Measurements from ENCODE around the gene UNC5A. TPM values are rescaled to one million over a fixed set of nuclear protein-coding genes. Genes with fewer than 3 reads are reported as not detected.
A peak's percentile ranks its signal among the peaks of the same experiment; 100 is the strongest.

UNC5A gene
- total RNA-seq, 2 donors from 2014 or later = 0.89 to 1.4 TPM

- TF ChIP-seq CTCF (conservative IDR thresholded peaks at IDR 0.05) = no peak
- no peak for DNase-seq
- no peak overlapping the region for H3K9ac ChIP-seq (ENCODE audit: extremely low read depth, low read length, poor library complexity, severe bottlenecking)
- no peak overlapping the region for H3K4me3 ChIP-seq (ENCODE audit: low read length)
- Mint-ChIP-seq H3K27me3 (ENCODE audit: insufficient read depth) (peaks cover 2% of the 10 kb centered on the region), H3K9me3 (no peaks in the 10 kb centered on the region), H3K27ac (no peak overlapping the region), H3K36me3 (ENCODE audit: low read depth) (no peaks in the 10 kb centered on the region), H3K4me1 (peaks cover 4% of the 10 kb centered on the region), H3K4me3 (no peak overlapping the region)
- 92 to 100% methylated on average over 1 of the region's 1 CpG for WGBS, 2 experiments (ENCODE audit: insufficient coverage in 1 of 2, insufficient read length in 1 of 2)
- H3K9me3 ChIP-seq (ENCODE audit: control insufficient read depth, low read length) = no peaks in the 10 kb centered on the region
- no peak overlapping the region for H3K27ac ChIP-seq (ENCODE audit: low read depth, low read length)
- no peaks in the 10 kb centered on the region for H3K4me1 ChIP-seq (ENCODE audit: control insufficient read depth, insufficient read depth, low read length)
- H3K27me3 ChIP-seq (ENCODE audit: control insufficient read depth, insufficient read depth, low read length, poor library complexity, severe bottlenecking) = no peaks in the 10 kb centered on the region
- H3K36me3 ChIP-seq (ENCODE audit: control insufficient read depth, insufficient read depth, low read length) = no peaks in the 10 kb centered on the region
Observed at GRCh38 chr5:176888865-176889165, 78.5 kb downstream of the UNC5A start.

GRCh38 chr5:176889321-176890280 lies 79.2 kb downstream of the UNC5A start:
- Histone ChIP-seq H3K27me3 (ENCODE audit: control insufficient read depth, insufficient read depth, low read length, poor library complexity, severe bottlenecking) (no peaks in the 10 kb centered on the region), H3K27ac (ENCODE audit: low read depth, low read length) (no peak overlapping the region), H3K9me3 (ENCODE audit: control insufficient read depth, low read length) (no peaks in the 10 kb centered on the region), H3K36me3 (ENCODE audit: control insufficient read depth, insufficient read depth, low read length) (no peaks in the 10 kb centered on the region), H3K9ac (ENCODE audit: extremely low read depth, low read length, poor library complexity, severe bottlenecking) (no peak overlapping the region), H3K4me3 (ENCODE audit: low read length) (no peak overlapping the region), H3K4me1 (ENCODE audit: control insufficient read depth, insufficient read depth, low read length) (no peaks in the 10 kb centered on the region)
- no peaks in the 10 kb centered on the region for H3K9me3 Mint-ChIP-seq
- peaks cover 2% of the 10 kb centered on the region for H3K27me3 Mint-ChIP-seq (ENCODE audit: insufficient read depth)
- peaks cover 2% of the 10 kb centered on the region for H3K4me1 Mint-ChIP-seq
- peak overlapping the region; percentile 10 for H3K27ac Mint-ChIP-seq
- no peak overlapping the region for H3K4me3 Mint-ChIP-seq
- WGBS, 2 experiments (ENCODE audit: insufficient coverage in 1 of 2, insufficient read length in 1 of 2) = 92 to 94% methylated on average over 20 to 24 of the region's 24 CpGs
- DNase-seq = no peak
- H3K36me3 Mint-ChIP-seq (ENCODE audit: low read depth) = no peaks in the 10 kb centered on the region
- no peak for TF ChIP-seq CTCF (conservative IDR thresholded peaks at IDR 0.05)

- TF ChIP-seq CTCF (conservative IDR thresholded peaks at IDR 0.05) = no peak
- H3K9me3 Mint-ChIP-seq = no peaks in the 10 kb centered on the region
- peaks cover 2% of the 10 kb centered on the region for H3K27me3 Mint-ChIP-seq (ENCODE audit: insufficient read depth)
- H3K36me3 Mint-ChIP-seq (ENCODE audit: low read depth) = no peaks in the 10 kb centered on the region
- Histone ChIP-seq H3K9me3 (ENCODE audit: control insufficient read depth, low read length) (no peaks in the 10 kb centered on the region), H3K27ac (ENCODE audit: low read depth, low read length) (no peak overlapping the region), H3K9ac (ENCODE audit: extremely low read depth, low read length, poor library complexity, severe bottlenecking) (no peak overlapping the region), H3K4me3 (ENCODE audit: low read length) (no peak overlapping the region), H3K36me3 (ENCODE audit: control insufficient read depth, insufficient read depth, low read length) (no peaks in the 10 kb centered on the region), H3K27me3 (ENCODE audit: control insufficient read depth, insufficient read depth, low read length, poor library complexity, severe bottlenecking) (no peaks in the 10 kb centered on the region), H3K4me1 (ENCODE audit: control insufficient read depth, insufficient read depth, low read length) (no peaks in the 10 kb centered on the region)
- DNase-seq = no peak
- 87 to 92% methylated on average over 4 to 9 of the region's 9 CpGs for WGBS, 2 experiments (ENCODE audit: insufficient coverage in 1 of 2, insufficient read length in 1 of 2)
- H3K4me1 Mint-ChIP-seq = no peaks in the 10 kb centered on the region
- H3K4me3 Mint-ChIP-seq = no peak overlapping the region
- no peak overlapping the region for H3K27ac Mint-ChIP-seq
Observed at GRCh38 chr5:176890455-176891330, 80.3 kb downstream of the UNC5A start.

Measured in endodermal cell (in vitro differentiated cells).